Esophagus squamous epithelium (tissue), 4 donors: ENCODE results near the gene PABPN1.

Experiments used
- POLR2A ChIP-seq, 4 donors: fragments of 450-650 bp; IDR thresholded peaks; one replicate each; pipeline ENCODE4 v1.6.1; 2017; ENCODE audit warnings: antibody characterized with exemption in 4 of 4, mild to moderate bottlenecking in 4 of 4, moderate library complexity in 3 of 4
- TF ChIP-seq, protein P1 (sequence below), 6 experiments: fragments of 450-650 bp in 4 of 6; fragments of 200-600 bp in 2 of 6; sonication (generic) in 2 of 6; IDR thresholded peaks; one replicate each; pipeline ENCODE4 v1.5.1; 2016 to 2019; ENCODE audit warnings: antibody characterized with exemption in 6 of 6, mild to moderate bottlenecking in 4 of 6, moderate library complexity in 4 of 6

DNA sequence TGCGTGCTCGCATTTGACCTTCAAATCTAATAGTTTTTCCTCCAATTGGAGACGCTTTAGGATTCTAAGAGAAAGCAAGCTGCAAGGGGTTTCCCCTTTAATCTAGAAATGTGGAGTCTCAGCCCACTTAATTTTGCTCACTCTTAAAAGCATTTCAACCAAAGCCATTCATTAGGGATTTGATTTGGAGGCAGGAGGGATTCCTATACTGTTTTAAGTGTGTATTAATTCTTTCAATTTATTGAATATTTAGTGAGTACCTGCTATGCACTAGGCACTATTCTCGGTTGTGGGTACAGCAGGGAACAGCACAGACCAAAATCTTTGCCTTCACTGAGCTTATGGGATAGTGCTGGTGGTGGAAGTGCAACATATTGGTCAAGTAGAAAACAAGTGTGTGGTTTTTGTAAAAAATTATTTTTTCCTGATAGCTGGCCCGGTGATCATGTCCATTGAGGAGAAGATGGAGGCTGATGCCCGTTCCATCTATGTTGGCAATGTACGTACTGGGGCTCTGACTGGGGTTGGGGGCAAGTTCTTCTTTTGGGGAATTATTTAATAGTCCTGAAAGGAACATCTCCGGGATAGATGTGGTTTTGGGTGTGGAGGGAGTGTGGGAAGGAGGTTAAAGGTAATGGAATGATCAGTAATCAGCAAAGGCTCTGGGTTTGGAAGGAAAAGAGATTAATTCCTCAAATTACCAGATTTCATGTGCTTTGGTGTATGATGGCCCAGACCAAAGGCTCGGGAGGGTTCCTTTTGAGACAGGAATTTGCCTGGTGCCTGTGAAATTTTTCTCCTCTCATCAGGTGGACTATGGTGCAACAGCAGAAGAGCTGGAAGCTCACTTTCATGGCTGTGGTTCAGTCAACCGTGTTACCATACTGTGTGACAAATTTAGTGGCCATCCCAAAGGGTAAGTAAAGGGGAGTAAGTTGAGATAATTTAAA, 1.6 kb downstream of the PABPN1 start:
- TF ChIP-seq, protein P1, sequence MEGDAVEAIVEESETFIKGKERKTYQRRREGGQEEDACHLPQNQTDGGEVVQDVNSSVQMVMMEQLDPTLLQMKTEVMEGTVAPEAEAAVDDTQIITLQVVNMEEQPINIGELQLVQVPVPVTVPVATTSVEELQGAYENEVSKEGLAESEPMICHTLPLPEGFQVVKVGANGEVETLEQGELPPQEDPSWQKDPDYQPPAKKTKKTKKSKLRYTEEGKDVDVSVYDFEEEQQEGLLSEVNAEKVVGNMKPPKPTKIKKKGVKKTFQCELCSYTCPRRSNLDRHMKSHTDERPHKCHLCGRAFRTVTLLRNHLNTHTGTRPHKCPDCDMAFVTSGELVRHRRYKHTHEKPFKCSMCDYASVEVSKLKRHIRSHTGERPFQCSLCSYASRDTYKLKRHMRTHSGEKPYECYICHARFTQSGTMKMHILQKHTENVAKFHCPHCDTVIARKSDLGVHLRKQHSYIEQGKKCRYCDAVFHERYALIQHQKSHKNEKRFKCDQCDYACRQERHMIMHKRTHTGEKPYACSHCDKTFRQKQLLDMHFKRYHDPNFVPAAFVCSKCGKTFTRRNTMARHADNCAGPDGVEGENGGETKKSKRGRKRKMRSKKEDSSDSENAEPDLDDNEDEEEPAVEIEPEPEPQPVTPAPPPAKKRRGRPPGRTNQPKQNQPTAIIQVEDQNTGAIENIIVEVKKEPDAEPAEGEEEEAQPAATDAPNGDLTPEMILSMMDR (IDR thresholded peaks at IDR 0.05) = no peak
- no peak for TF ChIP-seq POLR2A (IDR thresholded peaks at IDR 0.05)
